Measurements from ENCODE around the gene VRK2. TPM values are rescaled to one million over a fixed set of nuclear protein-coding genes. Genes with fewer than 3 reads are reported as not detected.

VRK2 gene
- total and polyA plus RNA-seq, 10 donors = 7.4 to 25.4 (median 22.7) TPM

DNA sequence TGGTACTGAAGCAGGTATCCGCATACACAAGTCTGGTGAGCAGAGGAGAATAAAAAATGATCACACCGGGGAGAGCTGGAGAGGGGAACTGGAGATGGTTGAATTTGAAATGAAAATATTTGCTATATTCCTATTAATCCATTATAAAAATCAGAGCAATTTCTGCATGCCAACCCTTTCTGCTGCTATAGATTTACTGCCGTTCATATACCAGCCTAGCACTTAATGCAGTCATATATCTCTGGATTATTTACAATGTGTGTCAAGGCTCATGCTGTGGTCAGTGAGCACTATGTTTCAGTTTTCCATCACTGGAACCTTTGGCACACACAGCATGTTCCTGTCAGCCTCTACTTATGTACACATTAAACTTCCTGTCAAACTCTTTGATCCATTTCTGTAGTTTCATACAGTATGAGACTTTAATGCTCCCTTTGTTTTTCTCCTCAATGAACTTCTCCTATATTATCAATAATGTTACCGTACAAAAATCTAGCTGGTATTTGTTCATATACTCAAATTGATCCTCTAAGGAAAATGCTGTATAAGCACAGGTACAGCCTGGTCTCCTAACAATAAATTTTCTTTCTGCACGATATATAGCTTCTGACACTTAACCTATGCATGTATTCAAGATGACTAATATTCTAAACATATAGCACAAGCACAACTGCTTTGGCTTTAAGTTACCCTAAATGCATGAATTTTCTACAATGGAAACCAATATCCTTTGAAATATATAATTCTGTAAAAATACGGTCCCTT, 157.8 kb downstream of the VRK2 start:
- H3K4me1 ChIP-seq = no peaks in the 10 kb centered on the region
- no peak overlapping the region for H3K27ac ChIP-seq
- peaks cover 0 to 15% (median 0%) of the 10 kb centered on the region in 6 donors for H3K36me3 ChIP-seq
- H3K4me3 ChIP-seq = no peak overlapping the region
- H3K27me3 ChIP-seq (replicated peaks in 1 of 7) = no peaks in the 10 kb centered on the region
- H3K9me3 ChIP-seq = no peaks in the 10 kb centered on the region
- WGBS, 5 donors = 89 to 95% (median 92%) methylated on average over 6 of the region's 6 CpGs
- intact Hi-C loops (cut with DNase I; ENCODE audit: low total_unique reads) = no loop called here
- TF ChIP-seq POLR2AphosphoS5 (IDR thresholded peaks at IDR 0.05) (no peak), POLR2A (IDR thresholded peaks at IDR 0.05) (no peak)
- TF ChIP-seq, protein P1, sequence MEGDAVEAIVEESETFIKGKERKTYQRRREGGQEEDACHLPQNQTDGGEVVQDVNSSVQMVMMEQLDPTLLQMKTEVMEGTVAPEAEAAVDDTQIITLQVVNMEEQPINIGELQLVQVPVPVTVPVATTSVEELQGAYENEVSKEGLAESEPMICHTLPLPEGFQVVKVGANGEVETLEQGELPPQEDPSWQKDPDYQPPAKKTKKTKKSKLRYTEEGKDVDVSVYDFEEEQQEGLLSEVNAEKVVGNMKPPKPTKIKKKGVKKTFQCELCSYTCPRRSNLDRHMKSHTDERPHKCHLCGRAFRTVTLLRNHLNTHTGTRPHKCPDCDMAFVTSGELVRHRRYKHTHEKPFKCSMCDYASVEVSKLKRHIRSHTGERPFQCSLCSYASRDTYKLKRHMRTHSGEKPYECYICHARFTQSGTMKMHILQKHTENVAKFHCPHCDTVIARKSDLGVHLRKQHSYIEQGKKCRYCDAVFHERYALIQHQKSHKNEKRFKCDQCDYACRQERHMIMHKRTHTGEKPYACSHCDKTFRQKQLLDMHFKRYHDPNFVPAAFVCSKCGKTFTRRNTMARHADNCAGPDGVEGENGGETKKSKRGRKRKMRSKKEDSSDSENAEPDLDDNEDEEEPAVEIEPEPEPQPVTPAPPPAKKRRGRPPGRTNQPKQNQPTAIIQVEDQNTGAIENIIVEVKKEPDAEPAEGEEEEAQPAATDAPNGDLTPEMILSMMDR (IDR thresholded peaks at IDR 0.05 in 8 of 11, conservative IDR thresholded peaks at IDR 0.05 in 3 of 11) = no peak
- DNase-seq = no peak

DNA sequence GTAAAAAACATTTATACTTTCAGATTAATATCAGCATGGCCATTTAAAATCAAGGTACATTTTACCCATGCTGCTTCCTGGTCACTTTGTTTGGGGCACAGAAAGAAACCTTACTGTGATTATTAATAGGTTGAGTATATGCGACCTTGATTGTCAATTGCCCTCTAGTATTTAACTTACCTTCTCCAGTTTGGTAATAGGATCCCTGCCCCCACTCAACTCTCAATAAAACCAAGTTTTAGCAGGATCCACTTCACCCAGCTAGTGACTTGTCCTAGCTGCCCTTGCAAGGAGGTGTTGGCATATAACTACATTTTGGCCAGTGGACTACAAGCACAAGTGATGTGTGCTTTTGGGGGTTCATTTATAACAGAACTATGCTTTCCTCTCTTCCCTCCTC, 160.2 kb downstream of the VRK2 start:
- Histone ChIP-seq H3K4me1 (no peaks in the 10 kb centered on the region), H3K9me3 (peaks cover 0 to 17% (median 14%) of the 10 kb centered on the region in 8 donors), H3K4me3 (no peak overlapping the region), H3K27me3 (replicated peaks in 1 of 7) (no peaks in the 10 kb centered on the region), H3K27ac (no peak overlapping the region), H3K36me3 (peaks cover 0 to 39% (median 8%) of the 10 kb centered on the region in 6 donors)
- intact Hi-C loops (cut with DNase I; ENCODE audit: low total_unique reads) = no loop called here
- TF ChIP-seq, protein P1 (IDR thresholded peaks at IDR 0.05 in 8 of 11, conservative IDR thresholded peaks at IDR 0.05 in 3 of 11) = no peak
- TF ChIP-seq POLR2AphosphoS5 (IDR thresholded peaks at IDR 0.05) (no peak), POLR2A (IDR thresholded peaks at IDR 0.05) (no peak)
- no peak for DNase-seq
- 88 to 98% (median 93%) methylated on average over 1 of the region's 1 CpG for WGBS, 5 donors

DNA sequence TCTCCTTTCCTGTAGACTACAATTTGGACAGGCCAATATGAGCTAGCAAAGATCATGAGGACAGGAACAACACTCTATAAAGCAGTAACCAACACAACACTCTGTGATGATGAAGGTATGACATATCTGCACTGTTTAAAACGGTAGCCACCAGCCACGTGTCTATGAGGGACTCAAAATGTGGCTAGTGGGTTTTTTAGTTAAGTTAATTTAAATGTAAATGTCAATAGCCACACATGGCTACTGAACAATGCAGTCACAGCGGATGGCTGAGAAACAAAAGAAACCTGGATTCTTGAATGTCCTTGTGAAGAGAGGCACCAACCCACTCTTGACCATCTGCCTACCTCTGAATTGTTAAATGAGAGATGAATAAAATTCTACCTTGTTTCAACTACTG, 160.6 kb downstream of the VRK2 start:
- TF ChIP-seq POLR2A (IDR thresholded peaks at IDR 0.05) = no peak
- no peak for TF ChIP-seq POLR2AphosphoS5 (IDR thresholded peaks at IDR 0.05)
- TF ChIP-seq, protein P1 (IDR thresholded peaks at IDR 0.05 in 8 of 11, conservative IDR thresholded peaks at IDR 0.05 in 3 of 11) = no peak
- H3K4me1 ChIP-seq = no peaks in the 10 kb centered on the region
- 91 to 100% (median 93%) methylated on average over 3 of the region's 3 CpGs for WGBS, 5 donors

More for the DNA sequence above, 160.6 kb downstream of the VRK2 start:
- H3K27me3 ChIP-seq (replicated peaks in 1 of 7) = no peaks in the 10 kb centered on the region
- H3K4me3 ChIP-seq = no peak overlapping the region
- H3K36me3 ChIP-seq = peaks cover 0 to 43% (median 9%) of the 10 kb centered on the region in 6 donors
- DNase-seq = no peak
- peaks cover 0 to 20% (median 16%) of the 10 kb centered on the region in 8 donors for H3K9me3 ChIP-seq
- intact Hi-C loops (cut with DNase I; ENCODE audit: low total_unique reads) = no loop called here
- no peak overlapping the region for H3K27ac ChIP-seq

Other genes starting within 250 kb of the VRK2 start
- gene FANCL, start 194.5 kb downstream of the VRK2 start, total RNA-seq = 10 to 100 TPM; 21.5 to 50.7 (median 35.4) TPM
- gene FANCL, start 194.5 kb downstream of the VRK2 start, polyA plus RNA-seq = 10 to 100 TPM; 15.7 to 30.7 (median 26.3) TPM

Measured in spleen (tissue), 11 donors.